SU-DHL-6 (cell line): Measurements from ENCODE around the gene ARHGAP10.
"Not testable (repeated sequence)": the region's sequence is repeated elsewhere in the genome, so short reads cannot be mapped to it uniquely, and the experiment has no call there.

Experiments used
- H2AFZ ChIP-seq: fragments of 200-600 bp; sonication (generic); 2 replicates; pipeline ENCODE4 v1.6.1; 2014; ENCODE audit warnings: low read depth, mild to moderate bottlenecking, moderate library complexity, mixed read lengths, antibody characterized with exemption, low read length; ENCODE audit not compliant: severe bottlenecking
- H3F3A ChIP-seq: fragments of 200-600 bp; shearing (Covaris generic); 2 replicates; pipeline ENCODE4 v1.6.0; 2016; ENCODE audit warnings: antibody characterized with exemption, mild to moderate bottlenecking; ENCODE audit not compliant: insufficient read depth
- H3K27ac ChIP-seq: fragments of 200-600 bp; sonication (generic); 2 replicates; pipeline ENCODE4 v1.5.1; 2016; ENCODE audit warnings: low read depth, mild to moderate bottlenecking, low read length, moderate library complexity, mixed read lengths
- H3K27me3 ChIP-seq: fragments of 200-600 bp; sonication (generic), shearing (Covaris generic); 2 replicates; pipeline ENCODE4 v1.6.0; 2014; ENCODE audit warnings: mild to moderate bottlenecking, low read length
- H3K36me3 ChIP-seq: fragments of 200-600 bp; sonication (generic); 2 replicates; pipeline ENCODE4 v1.6.1; 2014; ENCODE audit warnings: mild to moderate bottlenecking, low read length, mixed read lengths
- H3K4me2 ChIP-seq: fragments of 300-600, 200-600 bp; shearing (Covaris generic), sonication (generic); 2 replicates; pipeline ENCODE4 v1.6.0; 2014; ENCODE audit warnings: low read length, low read depth, mild to moderate bottlenecking; ENCODE audit not compliant: poor library complexity, severe bottlenecking
- H3K4me3 ChIP-seq: fragments of 200-600 bp; sonication (generic); 2 replicates; pipeline ENCODE4 v1.5.1; 2014; ENCODE audit warnings: antibody characterized with exemption, low read length, mild to moderate bottlenecking, mixed read lengths; ENCODE audit not compliant: insufficient read depth, poor library complexity, severe bottlenecking
- H3K79me2 ChIP-seq: fragments of 200-600 bp; sonication (generic); 2 replicates; pipeline ENCODE4 v1.6.1; 2014; ENCODE audit warnings: mild to moderate bottlenecking, low read length, moderate library complexity; ENCODE audit not compliant: insufficient read depth
- H3K9ac ChIP-seq: fragments of 200-600 bp; sonication (generic); 2 replicates; pipeline ENCODE4 v1.7.0; 2014; ENCODE audit warnings: mild to moderate bottlenecking, low read length
- H3K9me2 ChIP-seq: fragments of 200-600 bp; sonication (generic); replicated peaks from 2 replicates; pipeline ENCODE4 v1.6.1; 2014; ENCODE audit warnings: low read length; ENCODE audit not compliant: insufficient read depth
- H3K9me3 ChIP-seq: fragments of 200-600 bp; sonication (generic); 2 replicates; pipeline ENCODE4 v1.6.1; 2014; ENCODE audit warnings: low read length, mixed read lengths; ENCODE audit not compliant: insufficient read depth
- H4K20me1 ChIP-seq: fragments of 200-600 bp; sonication (generic); 2 replicates; pipeline ENCODE4 v1.6.1; 2014; ENCODE audit warnings: low read depth, mild to moderate bottlenecking, antibody characterized with exemption, low read length, moderate library complexity, mixed read lengths
- EZH2phosphoT487 ChIP-seq: fragments of 200-600 bp; sonication (generic), shearing (Covaris generic); conservative IDR thresholded peaks from 2 replicates; pipeline ENCODE4 v1.6.1; 2018; ENCODE audit warnings: mild to moderate bottlenecking, antibody characterized with exemption, low read length, moderate library complexity, mixed read lengths
- TF ChIP-seq, protein P1 (sequence below): fragments of 200-600 bp; sonication (generic); IDR thresholded peaks from one replicate; pipeline ENCODE4 v1.5.1; 2017; ENCODE audit warnings: antibody characterized with exemption, mild to moderate bottlenecking, low read length, moderate library complexity; ENCODE audit not compliant: insufficient read depth, poor library complexity, severe bottlenecking

ARHGAP10 gene

DNA sequence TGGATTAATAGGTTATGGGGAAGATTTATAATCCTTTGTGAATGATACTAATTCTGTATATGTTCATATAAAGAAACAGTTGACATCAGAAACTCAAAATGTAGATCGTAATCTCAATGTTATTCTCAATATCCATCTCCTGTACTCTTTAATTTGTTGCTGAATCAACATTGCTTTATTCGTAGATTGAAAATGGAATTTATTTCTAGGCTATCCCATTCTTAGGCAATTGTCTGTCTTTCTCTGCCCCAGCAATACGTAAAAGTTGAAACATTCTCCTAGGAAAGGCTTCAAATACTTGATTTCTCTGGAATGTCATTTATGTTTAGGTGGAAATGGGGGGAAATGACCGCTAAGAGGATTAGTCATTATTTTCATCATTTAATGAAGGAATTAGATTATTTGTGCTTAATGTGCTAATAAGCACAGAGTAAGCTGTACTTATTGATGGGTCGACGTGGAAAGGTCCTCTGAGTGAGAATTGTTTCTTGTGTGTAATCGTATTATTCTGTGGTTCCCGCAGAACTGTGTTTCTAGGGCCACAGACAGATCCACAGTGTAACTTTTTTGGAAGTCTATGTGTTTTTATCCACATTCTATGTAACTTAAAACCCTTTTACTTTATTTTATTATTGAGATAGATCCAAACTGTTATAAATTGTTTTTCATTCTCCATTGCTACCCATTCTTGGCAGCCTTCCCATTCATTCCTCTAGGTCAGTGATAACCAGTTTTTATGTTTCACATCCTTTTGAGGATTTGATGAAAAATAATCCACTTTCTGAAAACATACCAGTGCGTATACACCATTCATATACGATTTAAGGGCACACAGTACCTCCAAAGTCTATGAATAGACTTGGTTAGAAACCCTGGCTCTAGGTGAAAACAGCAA lies 262.9 kb downstream of the ARHGAP10 start:
- H3K9me3 ChIP-seq, result no peaks in the 10 kb centered on the region
- no peak overlapping the region for H3K4me3 ChIP-seq
- H3K36me3 ChIP-seq, result no peaks in the 10 kb centered on the region
- H3K9me2 ChIP-seq, result no peaks in the 10 kb centered on the region
- no peaks in the 10 kb centered on the region for H3F3A ChIP-seq
- no peak overlapping the region for H3K9ac ChIP-seq
- H3K4me2 ChIP-seq, result no peak overlapping the region
- no peak overlapping the region for H2AFZ ChIP-seq
- no peak overlapping the region for H3K27ac ChIP-seq
- TF ChIP-seq EZH2phosphoT487, result no peak
- TF ChIP-seq, protein P1, sequence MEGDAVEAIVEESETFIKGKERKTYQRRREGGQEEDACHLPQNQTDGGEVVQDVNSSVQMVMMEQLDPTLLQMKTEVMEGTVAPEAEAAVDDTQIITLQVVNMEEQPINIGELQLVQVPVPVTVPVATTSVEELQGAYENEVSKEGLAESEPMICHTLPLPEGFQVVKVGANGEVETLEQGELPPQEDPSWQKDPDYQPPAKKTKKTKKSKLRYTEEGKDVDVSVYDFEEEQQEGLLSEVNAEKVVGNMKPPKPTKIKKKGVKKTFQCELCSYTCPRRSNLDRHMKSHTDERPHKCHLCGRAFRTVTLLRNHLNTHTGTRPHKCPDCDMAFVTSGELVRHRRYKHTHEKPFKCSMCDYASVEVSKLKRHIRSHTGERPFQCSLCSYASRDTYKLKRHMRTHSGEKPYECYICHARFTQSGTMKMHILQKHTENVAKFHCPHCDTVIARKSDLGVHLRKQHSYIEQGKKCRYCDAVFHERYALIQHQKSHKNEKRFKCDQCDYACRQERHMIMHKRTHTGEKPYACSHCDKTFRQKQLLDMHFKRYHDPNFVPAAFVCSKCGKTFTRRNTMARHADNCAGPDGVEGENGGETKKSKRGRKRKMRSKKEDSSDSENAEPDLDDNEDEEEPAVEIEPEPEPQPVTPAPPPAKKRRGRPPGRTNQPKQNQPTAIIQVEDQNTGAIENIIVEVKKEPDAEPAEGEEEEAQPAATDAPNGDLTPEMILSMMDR, result no peak
- H3K27me3 ChIP-seq, result no peaks in the 10 kb centered on the region
- H3K79me2 ChIP-seq, result no peaks in the 10 kb centered on the region
- H4K20me1 ChIP-seq, result no peaks in the 10 kb centered on the region

- Histone ChIP-seq H2AFZ (no peak overlapping the region), H4K20me1 (no peaks in the 10 kb centered on the region), H3K79me2 (no peaks in the 10 kb centered on the region), H3K36me3 (no peaks in the 10 kb centered on the region), H3K4me2 (no peak overlapping the region), H3F3A (no peaks in the 10 kb centered on the region), H3K9me2 (no peaks in the 10 kb centered on the region), H3K9ac (no peak overlapping the region), H3K4me3 (no peak overlapping the region), H3K9me3 (no peaks in the 10 kb centered on the region), H3K27me3 (no peaks in the 10 kb centered on the region), H3K27ac (no peak overlapping the region)
- no peak for TF ChIP-seq EZH2phosphoT487
- TF ChIP-seq, protein P1, result no peak
Measured at GRCh38 chr4:147996859-147997258, 265.0 kb downstream of the ARHGAP10 start.

- not testable (repeated sequence) for H2AFZ ChIP-seq, H3K4me3 ChIP-seq, H3F3A ChIP-seq, H4K20me1 ChIP-seq, H3K27ac ChIP-seq, H3K4me2 ChIP-seq, H3K9me3 ChIP-seq, H3K36me3 ChIP-seq, H3K79me2 ChIP-seq, H3K9me2 ChIP-seq, H3K27me3 ChIP-seq, H3K9ac ChIP-seq
Measured at GRCh38 chr4:148000038-148000437, 268.1 kb downstream of the ARHGAP10 start.

- no peaks in the 10 kb centered on the region for H3F3A ChIP-seq
- TF ChIP-seq EZH2phosphoT487, result no peak
- TF ChIP-seq, protein P1, result no peak
- H3K9ac ChIP-seq, result no peak overlapping the region
- no peak overlapping the region for H3K4me3 ChIP-seq
- no peak overlapping the region for H3K27ac ChIP-seq
- no peaks in the 10 kb centered on the region for H3K36me3 ChIP-seq
- H3K79me2 ChIP-seq, result no peaks in the 10 kb centered on the region
- no peaks in the 10 kb centered on the region for H3K9me3 ChIP-seq
- no peak overlapping the region for H3K4me2 ChIP-seq
- no peaks in the 10 kb centered on the region for H3K9me2 ChIP-seq
- H3K27me3 ChIP-seq, result no peaks in the 10 kb centered on the region
- H2AFZ ChIP-seq, result no peak overlapping the region
- no peaks in the 10 kb centered on the region for H4K20me1 ChIP-seq
Measured at GRCh38 chr4:148004228-148004857, 272.5 kb downstream of the ARHGAP10 start.
